ENCODE measurements around the gene SLC27A5. TPM values are rescaled to one million over a fixed set of nuclear protein-coding genes. Genes with fewer than 3 reads are reported as not detected.

The SLC27A5 gene
- total and polyA plus RNA-seq, 9 of the 15 experiments (the other 6 are each of a cell fraction or from before 2014, with no cell fraction given): 42.2 to 318 (median 64.7) TPM

DNA sequence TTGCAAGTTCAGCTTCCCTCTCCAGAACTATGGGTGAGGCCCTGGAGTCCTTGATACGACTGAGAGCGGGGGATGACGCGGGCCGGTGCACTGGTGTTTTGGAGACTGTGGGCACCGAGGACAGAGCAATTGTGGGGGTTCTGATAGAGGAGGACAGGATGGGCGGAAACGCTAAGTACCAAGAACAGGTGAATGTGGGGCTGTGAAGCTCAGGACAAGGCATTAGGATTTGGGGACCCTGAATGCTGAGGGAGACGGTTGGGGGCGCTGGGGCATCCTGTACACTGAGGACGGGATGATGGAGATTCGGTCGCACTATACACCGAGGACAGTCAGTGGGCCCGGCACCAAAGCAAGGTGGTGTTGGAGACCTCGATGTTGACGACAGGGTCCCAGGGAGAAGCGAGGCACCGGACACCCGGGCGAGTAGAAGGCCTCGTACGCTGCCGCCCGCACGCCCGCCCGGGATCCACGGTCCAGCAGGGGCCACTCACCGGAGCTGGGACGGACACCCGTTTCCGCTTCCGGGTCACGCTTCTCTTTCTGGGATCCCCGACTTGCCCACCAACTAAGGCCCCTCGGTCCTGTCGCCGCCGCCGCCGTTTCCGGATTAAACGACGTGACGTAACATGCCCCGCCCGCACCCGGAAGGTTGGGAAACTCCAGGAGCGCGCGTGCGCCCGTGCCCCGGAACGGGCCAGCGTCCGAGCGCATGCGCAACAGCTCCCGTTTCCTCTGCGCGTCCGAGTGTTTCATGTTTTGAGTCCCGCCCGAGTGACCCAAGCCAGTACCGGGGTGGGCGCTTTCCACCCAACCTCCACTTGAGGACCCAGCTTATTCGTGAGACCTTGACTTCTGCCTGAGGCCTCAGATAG lies 42.9 kb upstream of the SLC27A5 start, which contains the start of gene CHMP2A (continued):
- TF ChIP-seq, protein P1, sequence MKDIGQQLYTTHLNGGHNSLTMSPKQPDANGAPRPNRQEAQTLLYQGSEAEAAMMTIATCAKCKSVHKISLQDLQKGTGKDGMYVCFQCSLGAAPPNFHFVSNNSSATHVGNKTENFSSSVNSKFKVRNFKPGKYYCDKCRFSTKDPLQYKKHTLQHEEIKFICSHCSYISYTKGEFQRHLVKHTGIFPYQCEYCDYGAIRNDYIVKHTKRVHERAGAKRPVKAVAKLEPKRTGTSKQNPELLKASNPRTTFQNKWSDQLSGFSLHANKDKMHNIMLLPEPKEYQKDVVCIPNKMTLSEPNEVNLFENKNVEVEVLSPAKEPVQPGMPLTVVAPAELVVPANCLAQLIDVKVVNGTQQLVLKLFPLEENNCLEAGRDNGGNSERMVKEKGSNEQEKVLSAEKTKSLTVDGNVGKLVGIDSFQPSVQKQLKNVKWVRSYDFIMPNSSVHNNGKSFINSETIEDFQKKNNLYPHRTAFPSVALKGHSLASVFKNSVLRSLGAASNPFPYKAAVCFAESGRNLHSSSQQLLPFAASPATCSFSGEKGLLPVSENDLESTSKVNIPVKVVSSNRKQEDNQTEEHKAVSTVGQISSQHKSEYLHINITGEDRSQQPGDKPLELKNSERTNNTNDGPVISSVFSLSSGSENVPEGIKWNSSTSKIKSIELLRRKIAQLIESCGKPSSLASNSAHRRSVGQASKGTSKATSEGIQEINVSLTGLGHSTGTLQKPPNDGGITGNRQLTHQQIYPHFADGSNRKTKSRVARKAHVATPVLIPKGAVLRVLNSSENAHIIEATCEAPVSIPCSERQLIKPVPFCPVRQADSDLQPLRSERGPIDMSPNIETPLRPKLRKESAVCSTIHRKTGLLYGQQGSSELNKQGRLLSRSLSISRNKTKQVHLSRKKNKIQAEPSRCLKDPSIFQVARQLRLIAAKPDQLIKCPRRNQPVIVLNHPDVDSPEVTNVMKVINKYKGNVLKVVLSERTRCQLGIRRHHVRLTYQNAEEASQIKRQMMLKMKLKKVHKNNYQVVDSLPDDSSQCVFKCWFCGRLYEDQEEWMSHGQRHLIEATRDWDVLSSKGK (CRISPR knock-in tag; IDR thresholded peaks at IDR 0.05): no peak
- TF ChIP-seq NCOA4 (IDR thresholded peaks at IDR 0.05; ENCODE audit: partially characterized antibody) (no peak), KAT8 (IDR thresholded peaks at IDR 0.05; ENCODE audit: low read depth) (no peak), ZSCAN29 (IDR thresholded peaks at IDR 0.05) (no peak), HNRNPLL (IDR thresholded peaks at IDR 0.05; ENCODE audit: low read depth, low read length, poor library complexity, severe bottlenecking) (peak; percentile 76), BDP1 (IDR thresholded peaks at IDR 0.05; ENCODE audit: insufficient read depth, insufficient read length) (no peak), ZNF133 (CRISPR knock-in tag; IDR thresholded peaks at IDR 0.05) (no peak)
- TF ChIP-seq, protein P2, sequence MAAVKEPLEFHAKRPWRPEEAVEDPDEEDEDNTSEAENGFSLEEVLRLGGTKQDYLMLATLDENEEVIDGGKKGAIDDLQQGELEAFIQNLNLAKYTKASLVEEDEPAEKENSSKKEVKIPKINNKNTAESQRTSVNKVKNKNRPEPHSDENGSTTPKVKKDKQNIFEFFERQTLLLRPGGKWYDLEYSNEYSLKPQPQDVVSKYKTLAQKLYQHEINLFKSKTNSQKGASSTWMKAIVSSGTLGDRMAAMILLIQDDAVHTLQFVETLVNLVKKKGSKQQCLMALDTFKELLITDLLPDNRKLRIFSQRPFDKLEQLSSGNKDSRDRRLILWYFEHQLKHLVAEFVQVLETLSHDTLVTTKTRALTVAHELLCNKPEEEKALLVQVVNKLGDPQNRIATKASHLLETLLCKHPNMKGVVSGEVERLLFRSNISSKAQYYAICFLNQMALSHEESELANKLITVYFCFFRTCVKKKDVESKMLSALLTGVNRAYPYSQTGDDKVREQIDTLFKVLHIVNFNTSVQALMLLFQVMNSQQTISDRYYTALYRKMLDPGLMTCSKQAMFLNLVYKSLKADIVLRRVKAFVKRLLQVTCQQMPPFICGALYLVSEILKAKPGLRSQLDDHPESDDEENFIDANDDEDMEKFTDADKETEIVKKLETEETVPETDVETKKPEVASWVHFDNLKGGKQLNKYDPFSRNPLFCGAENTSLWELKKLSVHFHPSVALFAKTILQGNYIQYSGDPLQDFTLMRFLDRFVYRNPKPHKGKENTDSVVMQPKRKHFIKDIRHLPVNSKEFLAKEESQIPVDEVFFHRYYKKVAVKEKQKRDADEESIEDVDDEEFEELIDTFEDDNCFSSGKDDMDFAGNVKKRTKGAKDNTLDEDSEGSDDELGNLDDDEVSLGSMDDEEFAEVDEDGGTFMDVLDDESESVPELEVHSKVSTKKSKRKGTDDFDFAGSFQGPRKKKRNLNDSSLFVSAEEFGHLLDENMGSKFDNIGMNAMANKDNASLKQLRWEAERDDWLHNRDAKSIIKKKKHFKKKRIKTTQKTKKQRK (IDR thresholded peaks at IDR 0.05; ENCODE audit: borderline replicate concordance, low read depth, low read length): no peak
- TF ChIP-seq, protein P3, sequence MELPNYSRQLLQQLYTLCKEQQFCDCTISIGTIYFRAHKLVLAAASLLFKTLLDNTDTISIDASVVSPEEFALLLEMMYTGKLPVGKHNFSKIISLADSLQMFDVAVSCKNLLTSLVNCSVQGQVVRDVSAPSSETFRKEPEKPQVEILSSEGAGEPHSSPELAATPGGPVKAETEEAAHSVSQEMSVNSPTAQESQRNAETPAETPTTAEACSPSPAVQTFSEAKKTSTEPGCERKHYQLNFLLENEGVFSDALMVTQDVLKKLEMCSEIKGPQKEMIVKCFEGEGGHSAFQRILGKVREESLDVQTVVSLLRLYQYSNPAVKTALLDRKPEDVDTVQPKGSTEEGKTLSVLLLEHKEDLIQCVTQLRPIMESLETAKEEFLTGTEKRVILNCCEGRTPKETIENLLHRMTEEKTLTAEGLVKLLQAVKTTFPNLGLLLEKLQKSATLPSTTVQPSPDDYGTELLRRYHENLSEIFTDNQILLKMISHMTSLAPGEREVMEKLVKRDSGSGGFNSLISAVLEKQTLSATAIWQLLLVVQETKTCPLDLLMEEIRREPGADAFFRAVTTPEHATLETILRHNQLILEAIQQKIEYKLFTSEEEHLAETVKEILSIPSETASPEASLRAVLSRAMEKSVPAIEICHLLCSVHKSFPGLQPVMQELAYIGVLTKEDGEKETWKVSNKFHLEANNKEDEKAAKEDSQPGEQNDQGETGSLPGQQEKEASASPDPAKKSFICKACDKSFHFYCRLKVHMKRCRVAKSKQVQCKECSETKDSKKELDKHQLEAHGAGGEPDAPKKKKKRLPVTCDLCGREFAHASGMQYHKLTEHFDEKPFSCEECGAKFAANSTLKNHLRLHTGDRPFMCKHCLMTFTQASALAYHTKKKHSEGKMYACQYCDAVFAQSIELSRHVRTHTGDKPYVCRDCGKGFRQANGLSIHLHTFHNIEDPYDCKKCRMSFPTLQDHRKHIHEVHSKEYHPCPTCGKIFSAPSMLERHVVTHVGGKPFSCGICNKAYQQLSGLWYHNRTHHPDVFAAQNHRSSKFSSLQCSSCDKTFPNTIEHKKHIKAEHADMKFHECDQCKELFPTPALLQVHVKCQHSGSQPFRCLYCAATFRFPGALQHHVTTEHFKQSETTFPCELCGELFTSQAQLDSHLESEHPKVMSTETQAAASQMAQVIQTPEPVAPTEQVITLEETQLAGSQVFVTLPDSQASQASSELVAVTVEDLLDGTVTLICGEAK (IDR thresholded peaks at IDR 0.05): peak; percentile 99
- TF ChIP-seq, protein P3 (CRISPR knock-in tag; IDR thresholded peaks at IDR 0.05): no peak

Measured in K562 (cell line).